ENCODE measurements around the gene PLXNA2.

The PLXNA2 gene

DNA sequence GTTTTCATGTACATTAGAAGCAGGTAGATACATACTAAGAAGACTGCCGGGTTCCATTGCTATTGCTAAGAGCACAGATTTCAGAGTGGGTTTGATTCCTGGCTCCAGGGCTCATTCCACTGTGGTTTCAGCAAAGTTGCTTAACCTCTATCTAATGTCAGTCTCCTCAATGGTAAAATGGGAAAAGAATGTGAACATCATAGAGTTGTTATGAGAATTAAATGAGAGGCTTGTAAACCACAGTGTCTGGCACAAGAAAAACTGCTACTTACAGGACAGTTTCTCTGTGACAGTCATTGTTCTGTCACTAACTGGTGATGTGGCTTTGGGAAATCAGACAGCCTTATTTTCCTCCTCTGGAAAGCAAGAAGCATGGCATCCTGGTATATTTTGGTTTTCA is 10.7 kb upstream of the PLXNA2 start:
- TF ChIP-seq, protein P1, sequence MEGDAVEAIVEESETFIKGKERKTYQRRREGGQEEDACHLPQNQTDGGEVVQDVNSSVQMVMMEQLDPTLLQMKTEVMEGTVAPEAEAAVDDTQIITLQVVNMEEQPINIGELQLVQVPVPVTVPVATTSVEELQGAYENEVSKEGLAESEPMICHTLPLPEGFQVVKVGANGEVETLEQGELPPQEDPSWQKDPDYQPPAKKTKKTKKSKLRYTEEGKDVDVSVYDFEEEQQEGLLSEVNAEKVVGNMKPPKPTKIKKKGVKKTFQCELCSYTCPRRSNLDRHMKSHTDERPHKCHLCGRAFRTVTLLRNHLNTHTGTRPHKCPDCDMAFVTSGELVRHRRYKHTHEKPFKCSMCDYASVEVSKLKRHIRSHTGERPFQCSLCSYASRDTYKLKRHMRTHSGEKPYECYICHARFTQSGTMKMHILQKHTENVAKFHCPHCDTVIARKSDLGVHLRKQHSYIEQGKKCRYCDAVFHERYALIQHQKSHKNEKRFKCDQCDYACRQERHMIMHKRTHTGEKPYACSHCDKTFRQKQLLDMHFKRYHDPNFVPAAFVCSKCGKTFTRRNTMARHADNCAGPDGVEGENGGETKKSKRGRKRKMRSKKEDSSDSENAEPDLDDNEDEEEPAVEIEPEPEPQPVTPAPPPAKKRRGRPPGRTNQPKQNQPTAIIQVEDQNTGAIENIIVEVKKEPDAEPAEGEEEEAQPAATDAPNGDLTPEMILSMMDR (IDR thresholded peaks at IDR 0.05; ENCODE audit: low read depth, low read length): no peak
- no peak overlapping the region for H3K4me3 ChIP-seq (ENCODE audit: low read depth, low read length)

DNA sequence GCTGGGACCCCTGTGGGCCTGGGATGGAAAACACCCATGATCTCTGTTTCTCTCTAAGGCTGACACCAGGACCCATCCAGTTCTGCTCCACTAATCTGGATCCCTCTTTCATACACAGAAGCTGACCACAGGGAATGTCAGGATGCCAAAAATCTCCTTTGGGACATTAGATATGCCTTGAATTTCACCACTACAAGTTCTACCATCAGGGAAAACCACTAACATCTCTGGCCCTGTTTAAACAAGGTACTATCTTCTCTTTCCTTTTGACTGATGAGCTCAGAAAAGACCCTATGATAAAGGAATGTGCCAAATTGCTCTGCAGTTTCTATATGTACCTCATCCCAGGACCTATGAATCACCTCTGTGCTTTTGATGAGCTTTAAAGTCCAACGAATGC is 10.2 kb upstream of the PLXNA2 start:
- TF ChIP-seq, protein P1 (IDR thresholded peaks at IDR 0.05; ENCODE audit: low read depth, low read length): no peak
- no peak overlapping the region for H3K4me3 ChIP-seq (ENCODE audit: low read depth, low read length)

DNA sequence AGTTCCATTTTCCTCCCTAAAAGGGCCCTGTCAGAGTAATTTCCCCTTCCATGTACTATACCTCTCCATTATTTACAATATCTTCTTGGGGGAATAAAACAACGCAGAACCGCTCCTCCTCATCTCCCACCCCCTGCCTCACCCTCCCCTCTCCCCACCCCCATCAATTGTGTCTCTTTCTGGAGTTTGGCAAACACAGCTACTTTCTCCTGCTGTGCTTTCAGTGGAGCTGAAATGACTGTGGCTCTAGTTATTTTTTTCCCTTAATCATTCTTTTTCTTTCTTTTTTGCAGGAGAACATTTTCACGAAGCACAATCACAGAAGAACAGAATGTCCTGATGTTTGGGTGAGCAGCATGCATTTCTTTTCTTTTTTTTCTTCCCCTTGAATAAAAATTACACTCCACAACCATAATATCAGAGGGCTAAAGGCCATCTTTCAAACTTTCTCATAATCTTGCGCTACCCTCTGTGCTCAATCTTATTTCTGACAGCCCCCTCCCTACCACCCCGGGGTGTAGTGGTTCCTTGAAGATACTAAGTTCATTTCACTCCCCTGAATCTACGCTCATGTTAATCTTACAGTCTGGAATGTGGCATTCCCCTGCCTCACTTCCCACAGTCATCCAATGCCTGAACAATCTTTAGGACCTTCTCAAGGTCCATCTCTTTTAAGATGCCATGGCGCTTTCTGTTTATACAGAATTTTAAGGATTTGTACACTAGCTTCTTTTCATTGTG is 8.8 kb upstream of the PLXNA2 start:
- no peak overlapping the region for H3K4me3 ChIP-seq (ENCODE audit: low read depth, low read length)
- TF ChIP-seq, protein P1 (IDR thresholded peaks at IDR 0.05; ENCODE audit: low read depth, low read length): no peak

DNA sequence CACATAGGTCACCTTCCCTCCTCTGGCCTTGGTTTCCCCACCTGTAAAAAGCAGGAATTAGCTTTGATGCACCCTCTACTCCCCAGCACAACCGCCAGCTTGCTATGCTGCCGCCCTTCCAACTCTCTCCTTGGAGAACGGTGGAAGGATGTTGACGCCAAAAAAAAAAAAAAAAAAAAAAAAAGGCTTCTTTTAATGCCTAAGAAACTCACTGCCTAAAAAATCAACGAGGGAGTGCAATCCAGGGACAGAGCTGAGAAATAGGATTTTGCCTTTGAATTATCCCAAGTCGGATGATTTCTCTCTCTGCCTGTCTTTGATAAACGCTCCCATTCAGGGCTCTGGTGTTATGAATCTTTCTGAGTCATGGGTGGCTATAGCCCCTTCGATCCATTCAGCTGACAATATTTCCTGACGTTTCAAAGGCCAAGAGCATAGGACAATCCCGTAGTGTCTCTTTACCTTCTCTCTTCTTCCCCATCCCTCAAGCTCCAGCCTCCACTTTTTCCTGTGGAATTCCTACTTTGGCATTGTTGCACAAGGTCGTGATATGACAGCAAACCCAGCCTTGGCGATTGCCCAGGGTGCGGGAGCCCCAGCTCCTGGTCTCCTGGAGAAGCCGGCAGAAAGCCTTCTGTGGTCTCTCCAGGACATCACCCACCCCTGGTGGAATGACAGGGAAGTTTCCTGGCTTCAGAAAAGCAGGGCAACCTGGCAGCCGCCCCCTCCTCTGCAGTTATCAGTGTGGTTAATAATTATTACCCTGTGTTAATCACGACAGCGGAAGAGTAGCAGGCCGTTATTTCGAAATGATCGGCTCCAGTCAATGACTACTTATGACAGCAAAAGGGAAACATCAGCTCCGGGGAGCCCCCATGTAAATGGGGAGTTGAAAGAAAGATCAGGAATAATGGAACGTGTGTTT is 8.0 kb upstream of the PLXNA2 start:
- TF ChIP-seq, protein P1 (IDR thresholded peaks at IDR 0.05; ENCODE audit: low read depth, low read length): peak; percentile 45; the same call in 1 of the 2 replicates

DNA sequence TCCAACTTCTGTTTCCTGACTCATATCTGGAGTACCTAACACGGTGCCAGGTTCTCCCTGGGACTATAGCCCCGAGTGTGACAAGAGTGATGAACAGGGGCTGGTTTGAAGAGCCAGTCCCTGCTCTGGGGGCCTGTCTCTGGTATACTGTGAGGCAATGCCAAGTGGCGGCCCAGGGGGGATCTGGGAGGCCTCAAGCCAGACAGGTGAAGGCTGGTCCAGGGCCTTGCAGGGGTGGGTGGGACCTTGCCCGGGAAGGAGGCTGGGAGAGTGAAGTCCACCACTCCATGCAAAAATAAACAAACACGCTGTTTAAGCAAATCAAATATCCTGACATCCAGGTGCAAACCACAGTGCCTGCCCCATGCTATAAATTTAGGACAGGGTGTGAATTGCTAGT is 6.8 kb upstream of the PLXNA2 start:
- no peak overlapping the region for H3K4me3 ChIP-seq (ENCODE audit: low read depth, low read length)
- TF ChIP-seq, protein P1 (IDR thresholded peaks at IDR 0.05; ENCODE audit: low read depth, low read length): no peak

More for the DNA sequence above, 8.0 kb upstream of the PLXNA2 start:
- no peak overlapping the region for H3K4me3 ChIP-seq (ENCODE audit: low read depth, low read length)

DNA sequence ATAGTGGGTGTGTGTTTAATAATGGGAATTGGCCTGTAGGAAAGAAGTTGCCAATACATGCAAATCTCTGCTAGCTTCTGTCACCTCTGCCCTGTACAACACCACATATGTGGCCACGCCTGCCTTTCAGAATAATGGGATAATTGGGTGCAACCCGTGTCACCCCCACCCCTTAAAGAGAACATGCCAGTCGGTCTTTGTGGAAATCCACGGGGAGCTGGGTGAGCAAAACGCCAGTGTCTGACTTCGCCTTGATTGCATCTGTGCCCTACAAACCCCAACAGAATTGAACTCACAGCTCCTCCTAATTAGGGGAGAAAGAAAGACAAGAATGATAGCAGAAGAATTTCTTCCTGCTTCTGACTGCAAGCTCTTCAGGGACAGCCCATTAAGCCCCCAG is 6.4 kb upstream of the PLXNA2 start:
- TF ChIP-seq, protein P1 (IDR thresholded peaks at IDR 0.05; ENCODE audit: low read depth, low read length): no peak

More for the DNA sequence above, 6.4 kb upstream of the PLXNA2 start:
- H3K4me3 ChIP-seq (ENCODE audit: low read depth, low read length): no peak overlapping the region

All from WI38 (cell line).